HG02973 (cell line): Measurements from ENCODE around the gene PAX7.

Source experiments
- ATAC-seq: cut with Tn5 transposase; IDR thresholded peaks from one replicate; pipeline ENCODE4 v1.9.1; 2021; ENCODE audit warnings: moderate library complexity; ENCODE audit not compliant: unreplicated experiment

The PAX7 gene

DNA sequence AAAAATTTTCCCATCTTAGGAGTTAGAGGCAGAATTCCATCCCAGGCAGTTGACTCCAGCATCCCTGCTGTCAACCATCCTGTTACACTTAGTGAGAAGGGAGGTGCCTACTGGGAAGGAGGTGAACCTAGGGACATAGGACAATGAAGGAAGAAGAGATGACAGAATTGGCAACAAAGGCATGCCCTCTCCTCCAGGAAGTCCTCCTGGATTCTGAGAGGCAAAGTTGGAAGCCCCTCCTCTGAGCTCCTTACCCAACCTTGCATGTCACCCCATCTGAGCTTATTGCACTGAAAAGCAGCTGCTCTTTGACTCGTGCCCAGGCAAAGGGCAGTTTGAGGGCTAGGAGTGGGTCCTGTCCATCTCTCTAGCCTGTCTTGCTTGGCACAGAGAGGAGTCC is 66.9 kb downstream of the PAX7 start:
- ATAC-seq, result no peak

DNA sequence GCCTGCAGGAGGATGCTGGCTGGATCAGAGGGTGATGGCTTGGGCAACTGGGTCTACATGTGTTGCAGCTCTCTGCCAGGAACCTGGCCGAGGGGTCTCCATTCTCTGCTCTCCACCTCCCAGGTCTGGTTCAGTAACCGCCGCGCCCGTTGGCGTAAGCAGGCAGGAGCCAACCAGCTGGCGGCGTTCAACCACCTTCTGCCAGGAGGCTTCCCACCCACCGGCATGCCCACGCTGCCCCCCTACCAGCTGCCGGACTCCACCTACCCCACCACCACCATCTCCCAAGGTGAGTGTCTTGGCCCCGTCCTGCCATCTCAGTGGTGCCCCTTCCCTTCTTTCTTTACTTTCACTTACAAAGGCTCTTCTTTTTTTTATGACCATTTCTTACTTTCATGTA is 69.9 kb downstream of the PAX7 start:
- no peak for ATAC-seq

DNA sequence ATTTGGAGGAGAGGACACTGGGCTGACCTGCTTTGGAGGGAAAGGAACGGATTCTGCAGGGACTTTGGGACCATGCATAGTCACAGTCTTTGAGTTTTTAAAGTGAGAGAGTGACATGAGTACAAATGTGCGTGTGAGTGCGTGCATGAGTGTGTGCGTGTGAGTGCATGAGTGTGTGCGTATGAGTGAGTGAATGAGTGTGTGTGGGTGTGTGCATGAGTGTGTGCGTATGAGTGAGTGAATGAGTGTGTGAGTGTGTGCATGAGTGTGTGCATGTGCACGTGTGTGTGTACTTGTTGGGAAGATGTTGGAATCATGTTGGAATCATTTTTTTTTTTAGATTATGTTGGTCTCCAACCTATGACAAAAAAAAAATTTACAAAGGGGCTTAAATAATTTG is 70.5 kb downstream of the PAX7 start:
- no peak for ATAC-seq

DNA sequence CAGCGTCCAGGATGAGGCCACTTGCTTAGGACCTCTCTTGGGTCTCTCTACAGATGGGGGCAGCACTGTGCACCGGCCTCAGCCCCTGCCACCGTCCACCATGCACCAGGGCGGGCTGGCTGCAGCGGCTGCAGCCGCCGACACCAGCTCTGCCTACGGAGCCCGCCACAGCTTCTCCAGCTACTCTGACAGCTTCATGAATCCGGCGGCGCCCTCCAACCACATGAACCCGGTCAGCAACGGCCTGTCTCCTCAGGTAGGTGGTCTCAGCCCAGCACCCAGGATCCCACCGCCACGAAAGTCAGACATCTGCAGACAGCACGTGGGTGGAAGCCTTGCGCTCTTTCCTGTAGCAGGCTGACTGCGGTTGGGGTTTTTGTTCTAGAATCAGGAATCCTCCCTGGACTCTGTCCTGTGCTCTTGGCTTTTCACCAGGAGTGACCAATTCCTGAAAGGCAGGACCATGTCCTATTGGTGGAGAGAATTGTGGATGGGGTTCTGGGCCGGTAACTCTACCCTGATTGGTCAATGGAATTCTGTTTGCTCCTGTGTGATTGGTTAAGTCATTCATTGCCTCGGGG is 72.5 kb downstream of the PAX7 start:
- no peak for ATAC-seq

DNA sequence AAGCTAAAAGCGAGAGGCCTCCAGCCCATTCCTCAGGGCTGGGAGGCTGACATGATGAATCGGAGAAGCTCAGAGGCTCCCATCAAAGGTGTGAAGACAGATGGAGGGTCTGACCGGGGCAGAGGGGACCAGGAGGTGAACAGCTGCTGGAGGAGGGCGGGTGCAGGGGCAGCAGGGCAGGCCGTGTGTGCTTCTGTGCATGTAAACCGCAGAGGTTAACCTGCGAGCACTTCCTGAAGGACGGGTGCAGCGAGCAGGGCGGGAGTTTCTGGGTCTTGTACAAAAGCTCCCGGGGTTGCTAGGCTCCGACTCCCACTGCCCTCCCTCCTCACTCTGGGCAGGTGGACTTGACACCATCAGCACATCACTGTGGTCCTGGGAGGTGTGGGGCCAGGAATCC is 75.2 kb downstream of the PAX7 start:
- no peak for ATAC-seq

DNA sequence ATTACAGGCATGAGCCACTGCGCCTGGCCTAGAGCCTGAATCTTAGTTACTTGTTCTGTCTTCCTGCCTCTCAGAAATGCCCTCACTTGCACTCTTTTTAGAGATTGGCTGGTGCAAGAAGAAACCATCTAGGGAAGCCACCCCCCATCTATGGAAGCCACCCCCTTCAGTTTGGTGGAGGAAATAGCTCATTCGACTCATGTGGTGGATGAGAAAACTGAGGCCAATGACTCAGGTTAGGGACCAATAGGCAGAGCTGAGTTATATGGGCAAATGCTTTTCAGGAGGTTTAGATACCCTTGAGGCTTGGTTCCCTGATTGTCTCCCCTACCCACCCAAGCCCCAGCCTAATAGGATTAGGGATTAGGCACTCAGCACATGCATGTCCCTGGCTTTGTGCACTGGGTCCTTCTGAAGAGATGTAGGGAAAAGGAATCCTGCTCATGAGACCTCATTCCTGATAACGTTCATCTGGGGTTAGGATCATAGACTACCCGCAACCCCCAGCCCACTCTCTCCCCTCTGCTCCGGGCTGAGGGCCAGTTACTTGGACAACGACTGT is 77.1 kb downstream of the PAX7 start:
- ATAC-seq, result no peak

DNA sequence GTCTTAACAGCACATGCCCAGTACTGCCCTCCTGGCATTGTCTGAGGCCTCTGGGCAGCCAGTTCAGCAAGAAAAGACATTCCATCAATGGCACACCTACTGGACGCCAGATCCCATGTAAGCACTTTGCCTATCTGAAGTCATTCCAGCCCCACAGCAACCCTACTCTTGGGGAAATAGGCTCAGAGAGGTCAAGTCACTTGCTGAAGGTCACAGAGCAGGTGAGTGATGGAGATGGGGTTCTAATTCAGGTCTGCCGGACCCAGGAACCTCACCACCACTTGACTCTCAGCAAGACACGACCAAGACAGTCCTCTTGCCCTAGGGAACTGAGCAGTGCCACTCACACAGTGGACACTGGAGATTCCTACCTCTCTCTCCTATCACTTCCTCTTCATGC is 79.4 kb downstream of the PAX7 start:
- no peak for ATAC-seq

DNA sequence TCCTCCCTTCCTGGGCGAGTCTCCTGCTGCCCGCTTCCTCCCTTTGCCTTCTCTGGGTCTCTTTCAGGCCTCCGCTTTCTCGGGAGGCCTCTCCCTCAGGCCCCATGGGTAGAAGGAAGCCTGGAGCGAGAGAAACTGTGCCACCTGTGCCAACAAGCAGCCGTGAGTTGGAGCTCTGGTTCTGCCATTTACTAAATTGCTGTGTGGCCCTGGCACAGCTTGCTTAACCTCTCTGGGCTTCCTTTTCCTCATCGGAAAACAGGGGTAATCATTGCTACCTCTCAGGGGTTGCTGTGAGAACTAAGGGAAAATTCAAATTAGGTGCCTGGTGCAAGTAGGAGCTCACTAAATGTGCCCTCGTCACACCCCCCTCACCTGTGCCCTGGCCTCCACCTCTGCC is 80.4 kb downstream of the PAX7 start:
- ATAC-seq, result no peak

DNA sequence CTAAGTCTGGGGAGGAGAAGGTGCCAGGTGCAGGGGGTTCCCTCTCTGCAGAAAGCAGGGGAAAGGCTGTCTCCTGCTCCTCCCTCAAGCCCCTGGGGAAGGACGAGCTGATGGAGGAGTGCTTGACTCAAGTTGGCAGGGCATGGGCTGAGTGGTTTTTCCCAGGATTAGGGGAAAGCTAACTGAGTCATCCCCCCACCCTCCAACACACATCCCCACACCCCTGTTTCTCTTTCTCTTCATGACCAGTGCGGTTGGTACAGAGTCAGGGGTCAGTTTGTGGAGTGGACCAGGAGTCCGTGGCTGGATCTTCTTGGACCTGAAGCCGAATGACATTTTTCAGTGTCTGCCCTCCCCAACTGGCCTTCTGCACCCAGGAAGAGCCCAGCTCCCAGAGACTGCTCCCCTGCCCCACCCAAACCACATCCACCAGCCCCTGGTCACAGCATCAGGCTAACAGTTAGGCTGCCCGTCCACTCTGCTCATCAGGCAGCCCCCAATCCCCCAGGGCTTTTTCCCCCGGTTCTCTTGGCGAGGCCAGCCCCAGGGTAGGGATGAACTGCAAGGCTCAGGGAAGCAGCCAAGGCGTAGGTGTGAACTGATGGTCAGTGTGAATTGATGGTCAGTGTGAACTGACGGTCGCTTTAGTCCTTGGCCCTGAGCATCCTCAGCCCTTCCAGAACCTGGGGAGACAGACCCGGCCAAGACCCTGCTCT is 81.0 kb downstream of the PAX7 start:
- ATAC-seq, result no peak

DNA sequence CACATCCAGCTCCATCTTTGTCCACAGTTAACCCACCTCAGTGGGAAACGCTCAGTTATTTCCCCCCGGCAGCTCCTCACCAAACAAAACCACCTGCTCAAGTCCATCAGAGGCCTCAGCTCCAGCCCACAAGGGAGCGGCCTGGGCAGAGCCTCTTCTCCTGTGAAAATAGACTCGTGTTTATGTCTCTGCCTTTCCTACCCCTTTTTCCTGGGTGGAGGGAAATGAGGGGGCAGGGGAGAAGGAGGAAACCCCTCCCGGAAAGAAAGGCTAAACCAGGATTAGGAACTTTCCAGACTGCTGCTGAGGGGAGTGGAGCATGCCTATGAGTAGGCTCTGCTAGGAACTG is 81.6 kb downstream of the PAX7 start:
- no peak for ATAC-seq

DNA sequence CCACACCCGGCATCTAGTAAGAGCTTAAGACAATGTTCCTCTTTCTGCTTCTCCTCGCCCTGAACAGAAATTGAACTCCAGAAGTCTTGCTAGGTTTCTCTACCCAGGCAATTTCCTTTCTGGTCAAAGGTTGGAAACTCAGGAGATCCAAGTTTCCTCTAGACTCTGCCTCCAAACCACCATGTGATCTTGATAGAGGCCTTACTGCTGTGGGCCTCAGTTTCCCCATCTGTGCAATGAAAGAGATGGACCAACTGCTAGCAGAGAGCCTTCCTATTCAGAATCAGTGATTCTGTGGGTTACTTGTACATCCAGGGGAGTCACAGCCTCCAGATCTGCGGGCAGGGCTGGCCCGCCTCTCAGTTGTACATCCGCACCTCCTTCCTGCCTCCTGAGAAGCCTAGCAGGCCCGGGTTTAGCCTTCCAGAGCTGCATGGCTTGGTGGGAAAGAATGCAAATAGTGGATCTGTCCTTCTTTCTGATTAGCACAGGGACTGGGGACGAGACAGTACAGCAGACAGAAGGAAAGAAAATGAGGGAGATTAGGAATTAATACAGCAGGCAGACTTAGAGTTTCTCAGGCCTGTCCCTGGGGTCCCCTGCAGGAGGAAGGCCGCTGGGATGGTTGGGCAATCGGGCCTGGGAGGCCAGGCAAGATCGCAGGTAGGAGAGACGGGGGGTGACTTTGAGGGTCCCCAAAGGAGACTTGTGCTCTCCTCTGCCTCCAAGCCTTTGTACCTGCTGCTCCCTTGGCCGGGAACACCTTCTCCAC is 83.9 kb downstream of the PAX7 start:
- ATAC-seq, result no peak

DNA sequence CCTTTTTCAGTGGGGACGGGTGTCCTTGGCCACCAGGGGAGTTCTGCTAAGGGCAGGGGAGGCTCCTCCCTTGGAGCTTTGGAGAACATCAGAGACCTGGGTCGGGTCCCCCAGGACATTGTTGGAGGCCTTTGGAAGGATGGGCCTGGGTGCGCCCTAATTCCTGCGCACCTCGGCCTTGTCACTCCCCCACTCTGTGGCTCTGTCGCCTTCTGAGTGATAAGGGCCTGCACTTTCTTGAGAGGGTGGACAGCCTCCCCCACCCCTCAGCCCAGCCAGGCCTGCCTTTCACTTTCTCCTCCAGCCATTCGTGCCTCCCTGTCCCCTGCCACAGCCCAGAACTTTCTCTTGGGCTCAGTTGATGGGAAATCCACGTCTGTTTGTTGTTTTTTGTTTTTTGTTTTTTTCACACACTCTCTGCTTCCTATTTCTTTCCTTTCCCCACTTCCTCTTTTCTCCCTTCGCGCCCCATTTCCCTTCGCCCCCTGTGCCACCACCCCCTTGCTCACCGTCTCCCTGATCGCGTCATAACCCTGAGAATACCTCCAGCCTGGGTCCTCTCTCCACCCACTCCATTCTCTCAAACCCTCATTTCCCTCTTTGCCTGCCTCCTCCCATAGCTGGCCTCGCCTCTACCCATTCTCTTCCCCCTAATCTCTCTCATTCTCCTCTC is 85.6 kb downstream of the PAX7 start:
- ATAC-seq, result no peak

DNA sequence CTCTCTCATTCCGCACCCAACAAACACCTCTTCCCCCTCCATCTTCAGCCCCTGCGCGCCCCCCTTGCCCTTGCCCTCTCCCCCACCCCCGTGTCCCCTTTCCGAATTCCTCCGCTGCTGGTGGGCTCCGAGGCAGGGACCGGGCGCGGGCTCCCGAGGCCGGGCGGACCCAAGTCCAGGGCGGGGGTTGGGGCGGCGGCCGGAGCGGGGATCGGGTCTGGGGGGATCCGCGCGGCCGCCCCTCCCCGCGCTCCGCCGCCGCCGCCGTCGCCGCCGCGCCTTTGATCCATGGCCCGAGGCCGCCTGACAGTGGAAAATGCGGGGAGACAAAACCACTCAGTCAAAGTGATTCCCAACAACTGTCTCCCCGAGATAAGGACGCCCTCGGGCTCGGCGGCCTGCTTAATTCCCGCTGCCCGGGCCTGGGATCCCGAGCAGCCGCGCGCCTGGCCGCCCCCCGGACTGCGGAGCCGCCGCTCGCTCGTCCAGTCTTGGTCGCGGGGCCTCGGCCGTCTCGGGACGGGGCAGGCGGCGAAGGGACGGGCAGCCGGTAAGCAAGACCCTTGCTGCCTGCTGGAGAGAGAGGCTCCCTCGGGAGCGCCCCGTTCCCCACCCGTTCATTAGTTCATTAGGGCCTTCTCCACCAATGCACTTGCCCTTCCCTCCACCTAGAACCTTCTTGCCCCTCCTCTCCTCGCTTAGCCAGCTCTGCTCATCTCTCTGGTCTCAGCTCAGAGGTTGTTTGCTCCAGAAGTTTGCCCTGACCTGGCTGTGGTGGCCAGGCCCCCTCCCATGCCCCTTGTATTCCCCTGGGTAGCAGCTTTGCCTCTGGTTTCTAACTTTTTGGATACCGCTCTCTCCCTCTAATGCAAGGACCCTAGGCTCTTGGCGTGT is 86.4 kb downstream of the PAX7 start:
- ATAC-seq, result no peak

DNA sequence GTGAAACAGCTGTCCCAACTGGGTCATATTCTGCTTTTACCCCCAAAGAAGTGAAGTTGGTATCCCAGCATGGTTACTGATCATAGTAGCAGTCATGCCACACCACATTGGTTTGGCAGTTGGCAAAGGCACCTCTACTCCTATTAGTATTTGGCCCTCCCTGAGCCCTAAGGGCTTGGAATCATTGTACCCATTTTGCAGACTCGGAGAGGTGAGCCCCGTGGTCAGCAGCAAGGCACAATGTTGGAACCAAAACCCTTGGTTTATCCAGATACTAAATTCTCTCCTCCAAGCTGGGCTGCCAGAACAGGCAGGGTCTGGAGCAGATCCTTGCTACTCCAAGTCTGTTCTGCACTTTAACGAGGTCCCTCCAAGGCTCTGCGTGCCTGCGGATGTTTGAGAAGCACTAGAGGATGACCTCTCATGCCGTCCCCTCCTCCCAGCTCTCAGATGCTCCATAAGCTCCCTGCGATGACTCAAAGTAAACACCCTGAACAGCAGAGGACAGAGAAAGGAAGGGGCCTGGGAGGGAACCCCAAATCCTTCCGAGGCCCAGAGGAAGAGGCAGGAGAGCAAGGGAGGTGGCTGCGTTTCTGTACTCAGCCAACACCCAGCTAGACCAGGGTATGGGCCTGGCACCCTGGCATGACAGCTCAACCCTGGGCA is 89.3 kb downstream of the PAX7 start:
- ATAC-seq, result no peak

DNA sequence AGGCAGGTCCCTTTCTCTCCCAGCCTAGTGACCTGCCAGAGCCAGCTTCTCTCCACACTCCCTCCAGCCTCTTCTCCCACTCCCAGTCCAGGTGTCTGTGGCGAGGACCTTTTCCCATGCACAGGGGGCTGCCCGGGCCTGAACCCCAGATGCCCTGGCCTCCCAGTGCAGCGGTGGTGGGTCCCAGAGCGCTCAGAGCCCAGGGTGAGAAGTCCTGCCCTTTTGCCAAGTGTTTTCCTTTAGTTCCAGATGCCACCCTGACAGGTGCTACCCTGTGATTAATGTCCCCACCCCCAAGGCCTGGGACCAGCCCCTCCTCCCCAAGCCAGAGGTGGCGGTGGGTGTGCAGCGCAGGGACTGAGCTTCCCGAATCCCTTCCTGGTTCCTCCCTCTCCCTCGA is 90.4 kb downstream of the PAX7 start:
- no peak for ATAC-seq

DNA sequence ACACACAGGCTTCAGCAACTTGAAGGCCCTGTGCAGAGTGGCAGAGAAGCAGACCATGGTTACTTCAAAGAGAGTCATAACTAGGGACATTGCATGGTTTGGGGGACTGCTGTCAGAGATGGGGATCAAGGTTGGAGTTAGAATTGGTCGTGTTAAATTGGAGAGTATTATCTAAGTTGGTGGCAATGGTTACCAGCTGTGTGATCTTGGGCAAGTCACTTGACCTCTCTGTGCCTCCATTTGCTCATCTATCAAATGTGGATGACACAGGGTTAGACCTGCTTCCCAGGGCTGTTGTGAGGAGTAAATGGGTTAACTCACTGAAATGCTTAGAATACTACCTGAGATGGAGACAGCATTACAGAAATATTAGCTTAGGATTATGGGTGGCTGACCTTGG is 91.1 kb downstream of the PAX7 start:
- ATAC-seq, result no peak

DNA sequence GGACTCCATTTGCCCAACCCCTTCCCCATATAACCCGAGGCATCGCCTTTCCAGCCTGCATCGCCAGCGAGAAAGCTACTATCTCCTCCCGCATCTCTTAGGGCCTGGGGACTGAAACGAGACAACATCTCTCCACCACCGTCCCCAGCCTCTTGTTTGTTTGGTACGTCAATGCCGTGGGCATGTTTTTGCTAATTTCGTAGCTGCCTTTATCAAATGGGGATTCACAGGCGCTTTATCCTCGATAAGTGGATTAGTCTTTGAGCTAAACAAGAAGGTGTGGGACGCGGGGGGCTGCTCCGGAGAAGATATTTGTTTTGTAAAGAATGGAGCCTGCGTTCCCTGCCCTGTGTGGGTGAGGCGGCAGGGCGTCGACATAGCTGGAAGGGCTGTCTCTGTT is 91.6 kb downstream of the PAX7 start:
- ATAC-seq, result no peak

DNA sequence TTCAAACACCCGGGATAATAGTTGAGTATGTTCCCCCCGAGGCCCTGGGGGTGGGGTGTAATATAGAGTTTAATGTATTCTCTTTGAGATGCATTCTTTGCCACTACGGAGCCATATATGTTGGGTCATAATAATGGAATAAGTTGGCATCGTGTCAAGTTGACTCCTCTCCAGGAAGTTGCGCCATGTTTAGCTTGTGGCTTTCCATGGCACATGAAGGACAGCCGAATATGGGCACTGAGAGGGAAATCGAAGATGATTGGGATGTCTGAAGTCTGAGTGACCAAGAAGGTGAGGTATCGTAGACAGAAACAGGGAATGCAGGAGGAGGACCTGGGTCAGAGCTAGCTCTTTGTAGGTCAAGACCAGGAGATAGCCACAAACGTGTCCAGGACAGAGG is 92.6 kb downstream of the PAX7 start:
- no peak for ATAC-seq

DNA sequence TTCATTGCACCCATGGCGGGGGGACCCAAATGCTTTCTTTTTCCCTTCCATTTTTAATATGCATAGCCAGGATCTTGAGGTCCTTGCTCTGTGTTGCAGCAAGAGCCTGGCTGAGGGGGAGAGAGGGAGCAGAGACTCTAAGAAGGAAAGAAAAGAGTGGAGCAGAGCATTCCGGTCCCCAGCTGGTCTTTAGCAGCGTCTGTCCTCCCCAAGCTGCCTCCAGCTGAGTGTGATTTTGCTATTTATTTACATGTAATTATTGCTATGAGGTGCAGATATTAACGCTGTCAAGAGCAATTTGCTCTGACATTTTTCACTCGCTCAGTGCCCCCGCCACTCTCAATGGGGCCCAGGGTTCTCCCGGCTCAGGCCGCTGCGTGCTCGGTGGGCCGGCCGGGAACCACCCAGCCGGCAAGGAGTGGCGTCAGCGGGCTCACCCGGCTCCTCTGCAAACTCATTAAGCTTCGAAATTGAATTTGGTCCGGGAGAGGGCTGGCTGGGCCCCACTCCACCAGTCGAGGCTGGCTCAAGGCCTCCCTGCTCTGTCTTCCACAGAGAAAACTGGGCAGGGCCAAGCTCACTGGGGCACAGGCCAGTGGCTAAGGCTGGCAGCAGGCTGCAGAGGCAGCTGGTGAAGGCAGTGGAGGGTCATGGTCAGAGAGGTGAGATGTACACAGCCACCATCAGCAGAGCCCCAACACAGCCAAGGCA is 93.2 kb downstream of the PAX7 start:
- ATAC-seq, result no peak
